SK-N-SH treated with all-trans-retinoic acid at 6 μM for 48 hours (cell line): ENCODE results near the gene ARHGAP15.

Source experiments
- ARNTL ChIP-seq: fragments of 450-650 bp; formaldehyde crosslinking; IDR thresholded peaks from 2 replicates; pipeline ENCODE4 v1.5.0; 2020; ENCODE audit warnings: low read depth, mild to moderate bottlenecking, moderate library complexity, borderline replicate concordance
- GLIS3 ChIP-seq: fragments of 250-450 bp; sonication (Bioruptor Pico); IDR thresholded peaks from 2 replicates; pipeline ENCODE4 v1.5.0; 2020; ENCODE audit warnings: mild to moderate bottlenecking, moderate library complexity
- ISL1 ChIP-seq: fragments of 250-450 bp; sonication (Bioruptor Pico); IDR thresholded peaks from 2 replicates; pipeline ENCODE4 v2.1.2; 2022; ENCODE audit warnings: mild to moderate bottlenecking, moderate library complexity
- OSR1 ChIP-seq: fragments of 250-450 bp; sonication (Bioruptor Pico); IDR thresholded peaks from 2 replicates; pipeline ENCODE4 v1.8.0; 2022; ENCODE audit warnings: moderate library complexity, mild to moderate bottlenecking, inconsistent platforms
- PPARA ChIP-seq: fragments of 250-450 bp; sonication (Bioruptor Pico); IDR thresholded peaks from 2 replicates; pipeline ENCODE4 v1.5.0; 2020; ENCODE audit warnings: mild to moderate bottlenecking, borderline replicate concordance
- TCF4 ChIP-seq: fragments of 250-450 bp; sonication (Bioruptor Pico); IDR thresholded peaks from 2 replicates; pipeline ENCODE4 v1.8.0; 2021; ENCODE audit warnings: mild to moderate bottlenecking, moderate library complexity, borderline replicate concordance
- TOX ChIP-seq: fragments of 250-450 bp; sonication (Bioruptor Pico); IDR thresholded peaks from 2 replicates; pipeline ENCODE4 v1.8.0; 2021; ENCODE audit warnings: mild to moderate bottlenecking, moderate library complexity, borderline replicate concordance
- ZFP3 ChIP-seq: fragments of 250-450 bp; sonication (Bioruptor Pico); IDR thresholded peaks from 2 replicates; pipeline ENCODE4 v1.5.0; 2020; ENCODE audit warnings: mild to moderate bottlenecking, moderate library complexity
- ZFP30 ChIP-seq: fragments of 450-650 bp; formaldehyde crosslinking; IDR thresholded peaks from 2 replicates; pipeline ENCODE4 v1.5.0; 2022; ENCODE audit warnings: mild to moderate bottlenecking, moderate library complexity
- ZNF8 ChIP-seq: fragments of 450-650 bp; formaldehyde crosslinking; IDR thresholded peaks from 2 replicates; pipeline ENCODE4 v1.5.0; 2020; ENCODE audit warnings: mild to moderate bottlenecking, moderate library complexity
- TF ChIP-seq, protein P1 (sequence below): fragments of 250-450 bp; sonication (Bioruptor Pico); IDR thresholded peaks from 2 replicates; pipeline ENCODE4 v1.8.0; 2020; ENCODE audit warnings: mild to moderate bottlenecking, moderate library complexity, borderline replicate concordance

- no peak for TF ChIP-seq ZFP3
- TF ChIP-seq ZNF8: no peak
- no peak for TF ChIP-seq OSR1 (CRISPR knock-in tag)
- TF ChIP-seq ARNTL (CRISPR knock-in tag): no peak
- TF ChIP-seq GLIS3 (CRISPR knock-in tag): no peak
- no peak for TF ChIP-seq TCF4
- TF ChIP-seq PPARA: no peak
- no peak for TF ChIP-seq ZFP30 (CRISPR knock-in tag)
- no peak for TF ChIP-seq ISL1 (CRISPR knock-in tag)
- TF ChIP-seq, protein P1, sequence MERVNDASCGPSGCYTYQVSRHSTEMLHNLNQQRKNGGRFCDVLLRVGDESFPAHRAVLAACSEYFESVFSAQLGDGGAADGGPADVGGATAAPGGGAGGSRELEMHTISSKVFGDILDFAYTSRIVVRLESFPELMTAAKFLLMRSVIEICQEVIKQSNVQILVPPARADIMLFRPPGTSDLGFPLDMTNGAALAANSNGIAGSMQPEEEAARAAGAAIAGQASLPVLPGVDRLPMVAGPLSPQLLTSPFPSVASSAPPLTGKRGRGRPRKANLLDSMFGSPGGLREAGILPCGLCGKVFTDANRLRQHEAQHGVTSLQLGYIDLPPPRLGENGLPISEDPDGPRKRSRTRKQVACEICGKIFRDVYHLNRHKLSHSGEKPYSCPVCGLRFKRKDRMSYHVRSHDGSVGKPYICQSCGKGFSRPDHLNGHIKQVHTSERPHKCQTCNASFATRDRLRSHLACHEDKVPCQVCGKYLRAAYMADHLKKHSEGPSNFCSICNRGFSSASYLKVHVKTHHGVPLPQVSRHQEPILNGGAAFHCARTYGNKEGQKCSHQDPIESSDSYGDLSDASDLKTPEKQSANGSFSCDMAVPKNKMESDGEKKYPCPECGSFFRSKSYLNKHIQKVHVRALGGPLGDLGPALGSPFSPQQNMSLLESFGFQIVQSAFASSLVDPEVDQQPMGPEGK (CRISPR knock-in tag): no peak
- no peak for TF ChIP-seq TOX (CRISPR knock-in tag)
Measured at GRCh38 chr2:143764706-143765105, 635.5 kb downstream of the ARHGAP15 start.
